Stimulated activated naive CD4-positive, alpha-beta T cell treated with Interleukin-2 at 50 U/mL for 16 hours (primary cell): ENCODE results near the gene PI4K2B.
A peak's percentile ranks its signal among the peaks of the same experiment; 100 is the strongest.
"Not testable (repeated sequence)": the region's sequence is repeated elsewhere in the genome, so short reads cannot be mapped to it uniquely, and the experiment has no call there.

ENCODE experiments used
- DNase-seq: peaks from one replicate; lab custom pipeline; 2025; lab: John Stamatoyannopoulos, UW

The PI4K2B gene

GRCh38 chr4:25233737-25234389 lies at the start of gene PI4K2B:
PI4K2B (plus strand) TSS chr4:25234033; CDS start chr4:25234164, 131 bp downstream.
- peak; percentile 92 for DNase-seq

DNA sequence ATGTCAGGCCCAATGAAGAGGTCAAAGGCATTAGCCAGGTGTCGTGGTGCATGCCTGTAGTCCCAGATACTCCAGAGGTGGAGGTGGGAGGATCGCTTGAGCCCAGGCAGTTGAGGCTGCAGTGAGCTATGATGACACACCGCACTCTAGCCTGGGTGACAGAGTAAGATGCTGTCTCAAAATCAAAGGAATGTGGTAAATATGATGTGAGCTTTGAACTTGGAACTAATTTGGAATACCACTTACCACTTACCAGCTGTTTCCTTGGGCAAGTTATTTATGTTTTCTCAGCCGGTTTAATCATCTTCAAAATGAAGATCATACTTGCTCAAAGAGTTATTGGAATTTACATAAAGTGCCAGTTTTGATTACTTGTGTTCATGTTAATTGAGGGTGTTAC lies 49.8 kb upstream of the PI4K2B start:
- DNase-seq, result no peak

GRCh38 chr4:25190407-25190806 lies 43.4 kb upstream of the PI4K2B start:
- no peak for DNase-seq

- no peak for DNase-seq
These were observed 35.1 kb upstream of the PI4K2B start for GRCh38 chr4:25198713-25199112.

GRCh38 chr4:25207997-25208396 lies 25.8 kb upstream of the PI4K2B start:
- no peak for DNase-seq

DNA sequence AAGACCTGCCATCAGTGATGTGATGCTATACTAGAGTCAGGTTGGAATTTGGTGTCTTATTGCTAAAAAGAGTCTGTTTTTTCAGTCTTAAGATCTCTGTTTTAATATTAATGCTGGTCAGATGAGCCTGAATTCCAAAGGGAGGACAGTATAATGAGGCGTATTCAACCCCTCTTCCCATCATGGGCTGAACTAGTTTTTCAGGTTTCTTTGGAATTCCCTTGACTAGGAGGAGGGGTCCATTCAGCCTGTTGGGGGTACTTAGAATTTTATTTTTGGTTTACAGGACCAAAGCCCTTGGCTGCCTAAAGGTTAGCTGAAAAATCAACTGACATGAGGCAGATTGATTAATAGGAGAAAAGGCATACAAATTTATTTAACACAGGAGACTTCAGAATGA lies 24.1 kb upstream of the PI4K2B start:
- DNase-seq, result no peak

DNA sequence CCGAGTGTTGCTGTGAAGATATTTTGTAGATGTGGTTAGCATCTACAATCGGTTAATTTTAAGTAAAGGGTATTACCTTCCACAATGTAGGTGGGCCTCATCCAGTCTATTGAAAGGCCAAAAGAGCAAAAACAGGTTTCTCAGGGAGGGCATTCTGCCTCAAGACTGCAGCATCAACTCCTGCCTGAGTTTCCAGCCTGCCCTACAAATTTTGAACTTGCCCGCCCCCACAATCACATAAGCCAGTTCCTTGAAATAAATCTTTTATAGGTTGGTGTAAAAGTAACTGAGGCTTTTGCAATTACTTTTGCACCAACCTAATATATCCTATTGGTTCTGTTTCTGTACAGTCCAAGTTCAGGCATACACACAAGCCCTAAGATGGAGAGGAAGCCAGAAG lies 22.1 kb upstream of the PI4K2B start:
- no peak for DNase-seq

DNA sequence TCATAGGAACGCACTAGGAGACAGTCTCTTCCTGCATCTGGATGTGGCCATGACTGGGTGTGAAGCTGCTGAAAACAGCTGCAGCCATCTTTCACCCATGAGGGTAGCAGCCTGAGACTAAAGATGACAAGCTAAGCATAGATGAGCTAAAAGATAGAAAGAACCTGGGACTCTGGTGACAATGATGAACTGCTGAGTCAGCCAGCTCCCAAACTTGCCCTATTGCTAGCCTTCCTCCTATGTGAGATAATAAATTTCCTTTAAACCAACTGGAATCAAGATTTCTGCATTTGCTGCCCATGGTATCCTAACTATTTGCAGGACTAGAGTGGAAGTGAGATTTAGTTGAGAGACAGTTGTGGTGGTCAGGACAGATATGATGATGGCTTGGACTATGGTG lies 21.0 kb upstream of the PI4K2B start:
- no peak for DNase-seq

DNA sequence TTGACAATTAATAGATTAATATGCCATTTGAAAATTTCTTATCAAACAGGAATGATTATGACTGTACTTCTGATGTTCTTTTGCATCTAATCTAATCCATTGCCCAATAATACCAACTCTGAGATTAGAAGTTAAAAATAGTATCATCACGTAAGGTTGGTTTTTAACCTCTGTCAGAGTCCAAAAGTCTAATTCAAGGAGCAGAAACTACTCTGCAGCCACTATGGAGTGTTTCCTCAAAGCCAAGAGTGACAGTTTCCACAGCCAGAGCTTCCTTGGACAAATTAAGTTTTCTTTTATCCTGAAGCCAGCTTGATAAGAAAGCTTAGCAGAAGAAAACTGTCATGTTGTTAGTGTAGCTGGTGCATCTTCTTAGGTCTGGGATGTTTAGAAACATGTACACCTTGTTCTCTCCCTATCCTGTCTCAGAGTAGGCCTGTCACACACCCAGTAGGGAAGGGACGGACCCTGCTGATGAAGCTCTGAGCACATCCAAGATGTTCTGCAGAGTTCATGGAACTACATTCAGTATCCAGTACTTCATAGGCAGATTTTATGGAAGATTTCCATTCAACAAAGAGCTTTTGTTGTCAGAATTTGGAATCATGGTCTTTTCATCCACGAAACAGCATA lies 20.4 kb upstream of the PI4K2B start:
- no peak for DNase-seq

GRCh38 chr4:25214750-25215149 lies 19.1 kb upstream of the PI4K2B start:
- DNase-seq, result not testable (repeated sequence)

GRCh38 chr4:25215511-25215910 lies 18.3 kb upstream of the PI4K2B start:
- DNase-seq, result no peak

- no peak for DNase-seq
These were observed 12.5 kb upstream of the PI4K2B start for GRCh38 chr4:25221377-25221776.

DNA sequence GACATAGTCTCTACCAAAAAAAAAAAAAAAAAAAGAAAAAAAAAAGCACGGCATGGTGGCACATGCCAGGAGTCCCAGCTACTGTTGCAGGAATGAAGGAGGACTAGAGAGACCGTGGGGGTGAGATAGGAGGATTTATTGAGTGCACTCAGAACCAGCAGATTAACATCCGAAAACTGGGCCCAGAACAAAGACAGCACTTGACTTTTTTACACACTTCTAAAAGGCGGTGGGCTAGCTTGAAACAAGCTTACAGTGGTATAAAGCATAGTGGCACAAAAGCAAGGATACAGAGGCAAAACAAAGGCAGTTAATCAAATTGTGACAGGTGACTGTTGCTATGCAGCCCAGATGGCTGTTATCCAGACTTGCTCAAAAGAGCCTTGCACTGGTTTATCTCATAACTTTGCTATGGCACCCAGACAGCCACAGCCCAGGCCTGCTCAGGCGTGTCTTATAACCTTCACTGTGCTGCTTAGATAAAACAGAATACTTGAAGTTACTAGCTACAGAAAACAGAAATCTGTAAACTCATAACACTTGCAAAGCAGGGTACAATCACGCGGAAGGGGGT lies 9.9 kb upstream of the PI4K2B start:
- DNase-seq, result no peak

- no peak for DNase-seq
These were observed 4.0 kb upstream of the PI4K2B start for GRCh38 chr4:25229804-25230203.

DNA sequence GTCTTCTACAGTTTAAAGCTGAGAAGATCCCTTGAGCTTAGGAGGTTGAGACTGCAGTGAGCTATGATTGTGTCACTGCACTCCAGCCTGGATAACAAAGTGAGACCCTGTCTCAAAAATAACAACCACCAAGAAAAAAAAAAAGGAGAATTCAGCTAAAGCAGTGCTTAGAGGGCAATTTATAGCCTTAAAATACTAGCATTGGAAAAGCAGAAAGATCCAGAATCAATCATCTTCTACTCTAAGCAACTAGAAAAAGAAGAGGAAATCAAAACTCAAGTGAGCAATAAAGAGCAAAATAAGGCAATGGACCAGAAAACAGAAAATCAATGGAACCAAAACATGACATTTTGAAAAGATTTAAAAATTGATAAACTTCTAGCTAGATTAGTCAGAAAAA lies 639 bp upstream of the PI4K2B start:
- DNase-seq, result no peak

DNA sequence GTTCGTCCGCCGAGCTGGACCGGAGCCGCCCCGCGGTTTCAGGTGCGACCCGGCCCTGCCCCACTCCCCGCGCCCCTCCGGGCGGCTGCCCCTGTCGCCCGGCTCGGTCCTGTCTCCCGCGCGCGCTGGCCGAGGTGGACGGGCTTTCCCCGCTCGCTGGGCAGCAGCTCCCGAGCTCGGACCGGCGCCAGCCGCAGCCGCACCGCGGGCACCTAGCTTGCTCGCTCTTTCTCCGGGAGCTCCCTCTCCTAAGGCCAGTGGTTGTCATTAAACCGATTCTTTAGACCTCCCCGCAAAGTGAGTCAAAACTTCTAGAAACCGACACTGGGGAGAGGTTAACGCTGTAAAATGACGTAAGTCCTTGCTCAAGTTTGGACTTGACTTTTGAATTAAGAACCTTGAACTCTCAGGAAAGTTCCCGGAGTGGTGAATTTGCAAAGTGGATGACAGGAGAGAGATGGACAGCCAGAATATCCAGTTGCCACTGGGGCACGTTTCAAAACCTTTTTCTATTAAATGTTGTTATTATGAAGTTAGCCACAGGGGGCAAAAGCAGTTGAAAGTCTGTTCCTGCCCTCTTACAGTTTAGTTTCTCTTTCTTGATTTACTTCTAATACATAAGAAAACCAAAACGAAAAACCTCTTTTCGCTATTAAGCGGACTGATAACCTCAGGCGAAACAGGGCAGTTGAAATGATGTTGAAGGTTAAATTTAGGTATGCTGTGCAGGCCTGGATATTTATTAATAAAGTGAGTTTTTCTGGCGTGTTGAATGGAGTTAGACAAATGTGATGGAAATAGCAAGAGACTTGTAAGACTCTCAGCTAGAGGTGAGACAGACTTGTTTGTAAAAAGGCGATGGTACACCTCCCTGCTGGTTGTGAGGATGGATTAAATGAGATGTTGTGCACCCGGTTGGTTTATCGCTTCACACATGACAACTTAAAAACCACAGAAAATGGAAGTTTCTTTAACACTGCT lies 847 bp downstream of the PI4K2B start:
- peak; percentile 19 for DNase-seq

DNA sequence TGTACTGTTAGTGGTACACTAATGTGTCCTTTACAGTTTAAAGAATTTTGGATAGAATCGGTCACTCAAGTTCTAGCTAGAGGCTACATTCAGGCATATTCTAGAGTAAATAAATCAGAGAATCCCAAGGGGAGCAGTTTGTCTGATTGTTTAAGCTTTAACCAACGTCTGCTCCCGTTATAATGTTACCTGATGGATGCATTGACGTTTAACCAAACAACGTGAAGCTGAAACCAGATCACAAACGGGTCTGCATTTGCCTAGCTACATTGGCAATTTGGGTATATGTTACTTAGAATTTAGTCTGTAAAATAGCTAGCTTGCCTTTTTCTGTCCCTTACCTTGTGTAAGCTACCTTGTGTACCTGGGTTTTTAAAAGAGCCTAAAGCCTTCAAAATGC lies 1.6 kb downstream of the PI4K2B start:
- no peak for DNase-seq

GRCh38 chr4:25236030-25236429 lies 2.2 kb downstream of the PI4K2B start:
- DNase-seq, result not testable (repeated sequence)

DNA sequence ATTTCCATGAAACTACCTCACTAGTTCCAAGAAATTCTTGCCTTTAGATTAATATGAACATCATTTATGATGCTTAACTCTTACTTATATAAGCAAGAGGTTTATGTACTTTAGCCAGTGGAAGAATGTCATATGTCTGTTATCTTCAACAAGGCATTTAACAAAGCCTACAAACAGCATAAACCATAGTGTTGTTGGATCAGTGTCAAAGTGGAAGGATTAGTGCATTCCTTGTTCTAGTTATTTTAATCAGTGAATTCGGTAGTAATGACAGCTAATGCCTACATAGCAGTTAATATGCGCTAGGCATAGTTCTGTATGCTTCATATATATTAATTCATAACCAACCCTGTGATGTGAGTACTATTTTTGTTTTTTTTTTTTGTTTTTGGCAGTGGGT lies 3.1 kb downstream of the PI4K2B start:
- no peak for DNase-seq

- DNase-seq, result no peak
These were observed 4.2 kb downstream of the PI4K2B start for GRCh38 chr4:25238052-25238451.

- not testable (repeated sequence) for DNase-seq
These were observed 5.7 kb downstream of the PI4K2B start for GRCh38 chr4:25239528-25239927.

GRCh38 chr4:25240754-25241210 lies 6.9 kb downstream of the PI4K2B start:
- DNase-seq, result not testable (repeated sequence)
